PC-9 (cell line): ENCODE data around the gene SARNP. TPM values are rescaled to one million over a fixed set of nuclear protein-coding genes. Genes with fewer than 3 reads are reported as not detected.

Experiments
- BruUV-seq: library from RNA; stranded (reverse); fragments of 400-500 nt; replicated peaks from 2 replicates; lab custom pipeline; 2021; lab: Mats Ljungman, UMichigan
- CTCF ChIA-PET: fragments of 300-600 bp; sonication (Branson Sonifier 250); formaldehyde crosslinking; loops from one replicate; lab custom pipeline; 2022; ENCODE audit warnings: antibody characterized with exemption; lab: Charles Lee
- POLR2A ChIA-PET: fragments of 300-600 bp; sonication (Branson Sonifier 250); formaldehyde crosslinking; loops from one replicate; lab custom pipeline; 2022; ENCODE audit warnings: antibody characterized with exemption; ENCODE audit not compliant: unreplicated experiment; lab: Charles Lee
- DNase-seq, 2 experiments: peaks; one replicate each; pipeline versions ENCODE4 v3.0.0 to v3.0.0-alpha.2; 2015 to 2022; ENCODE audit warnings: mixed read lengths in 1 of 2
- H2AFZ ChIP-seq: fragments of 200-600 bp; sonication (generic); 2 replicates; pipeline ENCODE4 v1.8.1; 2017; ENCODE audit warnings: antibody characterized with exemption
- H3F3A ChIP-seq: fragments of 200-600 bp; sonication (generic); 2 replicates; pipeline ENCODE4 v1.8.1; 2017; ENCODE audit warnings: antibody characterized with exemption, mild to moderate bottlenecking, low read depth; ENCODE audit not compliant: insufficient read depth
- H3K27ac ChIP-seq: fragments of 200-600 bp; sonication (generic); 2 replicates; pipeline ENCODE4 v1.6.1; 2016; ENCODE audit warnings: mixed run types
- H3K27me3 ChIP-seq: fragments of 200-600 bp; sonication (generic); 2 replicates; pipeline ENCODE4 v1.6.1; 2016; ENCODE audit warnings: low read depth, mixed run types; ENCODE audit not compliant: insufficient read depth
- H3K36me3 ChIP-seq: fragments of 200-600 bp; sonication (generic); 2 replicates; pipeline ENCODE4 v1.6.1; 2016; ENCODE audit warnings: low read depth, mixed run types
- H3K4me1 ChIP-seq: fragments of 200-600 bp; sonication (generic); replicated peaks from 2 replicates; pipeline ENCODE4 v1.6.1; 2016; ENCODE audit warnings: mixed run types; ENCODE audit not compliant: insufficient read depth
- H3K4me2 ChIP-seq: fragments of 200-600 bp; sonication (generic); 2 replicates; pipeline ENCODE4 v1.6.1; 2017; ENCODE audit warnings: mixed run types
- H3K4me3 ChIP-seq: fragments of 200-600 bp; sonication (generic); 2 replicates; pipeline ENCODE4 v1.6.1; 2016; ENCODE audit warnings: mixed run types
- H3K79me2 ChIP-seq: fragments of 200-600 bp; sonication (generic); 2 replicates; pipeline ENCODE4 v1.6.1; 2017; ENCODE audit warnings: low read depth, mixed run types
- H3K9me2 ChIP-seq: fragments of 200-600 bp; sonication (generic); 2 replicates; pipeline ENCODE4 v1.8.1; 2017; ENCODE audit warnings: mild to moderate bottlenecking; ENCODE audit not compliant: insufficient read depth
- H3K9me3 ChIP-seq: fragments of 200-600 bp; sonication (generic); 2 replicates; pipeline ENCODE4 v1.8.1; 2016; ENCODE audit warnings: low read depth; ENCODE audit not compliant: insufficient read depth
- H4K20me1 ChIP-seq: fragments of 200-600 bp; sonication (generic); 2 replicates; pipeline ENCODE4 v1.8.1; 2017; ENCODE audit not compliant: insufficient read depth
- EZH2 ChIP-seq: fragments of 200-600 bp; sonication (generic); IDR thresholded peaks from 2 replicates; pipeline ENCODE4 v1.8.0; 2017; ENCODE audit warnings: antibody characterized with exemption, low read depth
- intact Hi-C: fragments of 100-400 bp; cut with micrococcal nuclease; formaldehyde crosslinking; loops from one replicate; pipeline ENCODE4 v1.10.0; 2022; ENCODE audit not compliant: unreplicated experiment
- total RNA-seq: library from RNA; stranded (reverse); gene quantifications from 2 replicates; pipeline ENCODE4 v1.2.3, GENCODE V29; 2021
- TF ChIP-seq, protein P1 (sequence below): fragments of 200-600 bp; sonication (generic); conservative IDR thresholded peaks from 2 replicates; pipeline ENCODE4 v1.6.1; 2017; ENCODE audit warnings: mixed run types, antibody characterized with exemption, mild to moderate bottlenecking, moderate library complexity

SARNP gene
- total RNA-seq, 1 experiment from 2014 or later, result 74.8 TPM

DNA sequence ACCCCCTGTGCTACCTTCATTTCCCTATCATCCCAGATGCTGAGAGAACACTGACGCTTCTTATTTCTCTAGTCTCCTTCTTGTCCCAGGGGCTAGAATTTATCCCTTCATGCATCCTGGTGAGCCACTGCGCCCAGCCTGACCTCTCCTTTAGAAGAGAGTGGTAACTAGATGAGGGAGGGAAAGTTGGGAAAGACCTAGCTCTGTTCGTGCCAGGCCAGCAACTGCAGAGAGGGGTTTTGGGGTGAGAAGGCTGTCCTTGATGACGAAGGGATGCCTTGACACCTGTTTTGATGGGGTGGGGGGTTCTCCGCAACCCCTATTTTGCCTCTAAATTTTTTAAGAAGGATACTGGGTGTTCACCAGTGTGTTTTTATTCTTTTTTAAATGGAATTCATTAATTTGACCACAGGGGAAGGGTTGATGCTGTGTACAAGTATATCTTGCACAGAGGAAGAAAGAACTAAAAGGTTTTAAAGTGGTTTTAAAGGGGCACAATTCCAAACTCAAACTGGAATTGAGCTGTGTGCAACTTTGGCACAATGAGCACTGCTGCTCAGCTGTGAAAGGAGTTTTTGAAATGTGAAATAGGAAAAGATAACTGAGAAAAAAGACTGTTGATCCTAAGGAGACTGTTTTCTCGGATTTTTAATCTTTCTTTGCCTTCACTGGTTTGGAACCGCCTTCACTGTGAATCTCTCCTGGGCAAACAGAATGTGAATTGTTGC is 32.3 kb upstream of the SARNP start:
- BruUV-seq, result no TSS peak
- H3K79me2 ChIP-seq, result no peaks in the 10 kb centered on the region
- no peak for DNase-seq
- H3K9me3 ChIP-seq, result no peaks in the 10 kb centered on the region
- H4K20me1 ChIP-seq, result no peaks in the 10 kb centered on the region
- no peak for TF ChIP-seq EZH2
- TF ChIP-seq, protein P1, sequence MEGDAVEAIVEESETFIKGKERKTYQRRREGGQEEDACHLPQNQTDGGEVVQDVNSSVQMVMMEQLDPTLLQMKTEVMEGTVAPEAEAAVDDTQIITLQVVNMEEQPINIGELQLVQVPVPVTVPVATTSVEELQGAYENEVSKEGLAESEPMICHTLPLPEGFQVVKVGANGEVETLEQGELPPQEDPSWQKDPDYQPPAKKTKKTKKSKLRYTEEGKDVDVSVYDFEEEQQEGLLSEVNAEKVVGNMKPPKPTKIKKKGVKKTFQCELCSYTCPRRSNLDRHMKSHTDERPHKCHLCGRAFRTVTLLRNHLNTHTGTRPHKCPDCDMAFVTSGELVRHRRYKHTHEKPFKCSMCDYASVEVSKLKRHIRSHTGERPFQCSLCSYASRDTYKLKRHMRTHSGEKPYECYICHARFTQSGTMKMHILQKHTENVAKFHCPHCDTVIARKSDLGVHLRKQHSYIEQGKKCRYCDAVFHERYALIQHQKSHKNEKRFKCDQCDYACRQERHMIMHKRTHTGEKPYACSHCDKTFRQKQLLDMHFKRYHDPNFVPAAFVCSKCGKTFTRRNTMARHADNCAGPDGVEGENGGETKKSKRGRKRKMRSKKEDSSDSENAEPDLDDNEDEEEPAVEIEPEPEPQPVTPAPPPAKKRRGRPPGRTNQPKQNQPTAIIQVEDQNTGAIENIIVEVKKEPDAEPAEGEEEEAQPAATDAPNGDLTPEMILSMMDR, result no peak
- H3K4me3 ChIP-seq, result no peak overlapping the region
- H3K4me2 ChIP-seq, result no peak overlapping the region
- intact Hi-C loops, result no loop called here
- no peak overlapping the region for H3K27ac ChIP-seq
- no peaks in the 10 kb centered on the region for H3F3A ChIP-seq
- H3K9me2 ChIP-seq, result no peaks in the 10 kb centered on the region
- no peaks in the 10 kb centered on the region for H3K27me3 ChIP-seq
- H3K4me1 ChIP-seq, result peaks cover 9% of the 10 kb centered on the region
- ChIA-PET CTCF (no interaction called here), POLR2A (no interaction called here)
- no peak overlapping the region for H2AFZ ChIP-seq
- H3K36me3 ChIP-seq, result no peaks in the 10 kb centered on the region

DNA sequence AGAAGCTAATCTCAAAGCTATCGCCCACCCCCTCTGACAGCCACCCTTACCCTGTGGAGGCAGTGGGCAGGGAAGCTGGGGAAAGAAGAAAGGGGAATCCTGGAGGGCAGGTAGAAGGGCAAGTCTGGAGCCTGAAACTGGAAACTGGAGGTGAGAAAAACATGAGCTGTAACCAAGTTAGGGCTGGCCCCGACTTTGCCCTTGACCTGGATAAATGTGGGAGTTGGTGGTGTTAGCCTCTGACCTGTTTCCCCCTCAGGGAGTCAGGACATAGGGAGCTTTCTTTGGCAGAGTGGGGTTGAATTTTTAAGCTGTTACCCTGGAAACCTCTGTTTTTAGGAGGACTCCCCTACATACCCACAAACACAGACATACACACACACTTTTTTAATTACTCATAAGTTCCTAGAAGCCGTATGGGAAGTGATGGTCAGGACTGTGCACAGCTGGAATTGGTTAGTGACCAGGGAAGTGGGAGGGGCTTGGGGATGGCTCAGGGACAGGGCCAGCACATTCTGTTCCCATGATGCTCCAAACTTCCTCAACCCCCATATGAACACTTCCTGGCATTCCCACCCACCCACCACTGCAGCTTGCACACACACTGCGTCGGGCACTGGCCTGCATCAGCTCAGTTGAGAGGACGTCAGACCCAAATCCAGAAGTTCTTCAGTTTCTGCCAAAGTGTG is 30.2 kb upstream of the SARNP start:
- peak; percentile 38 to 41 for DNase-seq
- Histone ChIP-seq H3K9me2 (no peaks in the 10 kb centered on the region), H3K4me3 (no peak overlapping the region), H4K20me1 (no peaks in the 10 kb centered on the region), H3F3A (no peaks in the 10 kb centered on the region), H3K4me1 (peaks cover 16% of the 10 kb centered on the region), H3K27ac (no peak overlapping the region), H2AFZ (no peak overlapping the region), H3K27me3 (no peaks in the 10 kb centered on the region), H3K79me2 (no peaks in the 10 kb centered on the region), H3K9me3 (no peaks in the 10 kb centered on the region), H3K36me3 (no peaks in the 10 kb centered on the region), H3K4me2 (peak overlapping the region; percentile 9; the same call in 1 of the 2 replicates)
- intact Hi-C loops, result no loop called here
- TF ChIP-seq, protein P1, result no peak
- TF ChIP-seq EZH2, result no peak
- ChIA-PET CTCF (no interaction called here), POLR2A (interaction anchor here (0.5 to 1.0 kb wide), 4 partner anchors 30 to 306 kb away, joined by 3 to 5 read pairs (median 4); partner anchors contain the start of genes ORMDL2 and SARNP)
- no TSS peak for BruUV-seq

DNA sequence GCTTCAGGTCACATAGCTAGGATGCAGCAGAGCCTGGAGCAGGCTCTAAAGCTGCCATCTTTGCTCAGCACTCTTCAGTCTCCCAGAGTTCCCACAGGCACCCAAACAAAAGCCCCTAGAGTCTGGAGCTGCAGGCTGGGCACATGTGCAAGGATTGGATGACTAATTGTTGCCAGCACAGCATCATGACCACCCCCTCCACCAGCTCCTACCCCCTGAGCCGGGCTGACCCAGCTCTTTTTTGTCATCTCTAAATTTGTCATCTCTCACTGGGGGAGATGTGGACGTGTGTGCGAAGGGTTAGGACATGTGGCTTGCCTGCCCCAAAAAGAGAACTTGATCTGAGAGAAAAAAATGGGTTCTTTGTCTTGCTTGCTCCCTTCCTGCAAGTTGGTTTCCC is 29.5 kb upstream of the SARNP start:
- Histone ChIP-seq H3K27ac (no peak overlapping the region), H3F3A (no peaks in the 10 kb centered on the region), H2AFZ (no peak overlapping the region), H3K4me3 (no peak overlapping the region), H3K9me2 (no peaks in the 10 kb centered on the region), H3K4me1 (peaks cover 23% of the 10 kb centered on the region), H3K79me2 (no peaks in the 10 kb centered on the region), H3K36me3 (no peaks in the 10 kb centered on the region), H3K9me3 (no peaks in the 10 kb centered on the region), H3K27me3 (no peaks in the 10 kb centered on the region), H3K4me2 (no peak overlapping the region), H4K20me1 (no peaks in the 10 kb centered on the region)
- CTCF ChIA-PET, result no interaction called here
- no peak for DNase-seq
- no TSS peak for BruUV-seq
- POLR2A ChIA-PET, result interaction anchor here (0.6 to 1.0 kb wide), 3 partner anchors 17 to 78 kb away, joined by 3 to 6 read pairs (median 5); partner anchors contain the start of genes ORMDL2 and SARNP
- intact Hi-C loops, result no loop called here
- TF ChIP-seq, protein P1, result no peak
- no peak for TF ChIP-seq EZH2
